Activated CD4-positive, CD25-positive, alpha-beta regulatory T cell treated with anti-CD3 and anti-CD28 coated beads, Interleukin-2, amount 50 U/mL, for 16 hours (primary cell): ENCODE data around the gene CPEB2.

Experiments
- DNase-seq: peaks from one replicate; pipeline ENCODE4 v3.0.0-alpha.2; 2020; ENCODE audit warnings: low read depth, low spot score

CPEB2 gene

GRCh38 chr4:15117270-15117946, 115.1 kb downstream of the CPEB2 start:
- no peak for DNase-seq

- DNase-seq = no peak
Measured at GRCh38 chr4:15118292-15118691, 116.0 kb downstream of the CPEB2 start.
